Astrocyte (in vitro differentiated cells and primary cell): Measurements from ENCODE around the gene TKTL1.

Experiments used
- EZH2 ChIP-seq: IDR thresholded peaks from 2 replicates; pipeline ENCODE4 v1.6.1; 2012; ENCODE audit warnings: mild to moderate bottlenecking, low read length, inconsistent platforms; ENCODE audit not compliant: insufficient read depth
- TF ChIP-seq, protein P1 (sequence below): IDR thresholded peaks from 2 replicates; pipeline ENCODE4 v1.5.1; 2011; ENCODE audit warnings: low read depth, mild to moderate bottlenecking, inconsistent platforms, low read length, moderate library complexity; ENCODE audit not compliant: insufficient read depth

DNA sequence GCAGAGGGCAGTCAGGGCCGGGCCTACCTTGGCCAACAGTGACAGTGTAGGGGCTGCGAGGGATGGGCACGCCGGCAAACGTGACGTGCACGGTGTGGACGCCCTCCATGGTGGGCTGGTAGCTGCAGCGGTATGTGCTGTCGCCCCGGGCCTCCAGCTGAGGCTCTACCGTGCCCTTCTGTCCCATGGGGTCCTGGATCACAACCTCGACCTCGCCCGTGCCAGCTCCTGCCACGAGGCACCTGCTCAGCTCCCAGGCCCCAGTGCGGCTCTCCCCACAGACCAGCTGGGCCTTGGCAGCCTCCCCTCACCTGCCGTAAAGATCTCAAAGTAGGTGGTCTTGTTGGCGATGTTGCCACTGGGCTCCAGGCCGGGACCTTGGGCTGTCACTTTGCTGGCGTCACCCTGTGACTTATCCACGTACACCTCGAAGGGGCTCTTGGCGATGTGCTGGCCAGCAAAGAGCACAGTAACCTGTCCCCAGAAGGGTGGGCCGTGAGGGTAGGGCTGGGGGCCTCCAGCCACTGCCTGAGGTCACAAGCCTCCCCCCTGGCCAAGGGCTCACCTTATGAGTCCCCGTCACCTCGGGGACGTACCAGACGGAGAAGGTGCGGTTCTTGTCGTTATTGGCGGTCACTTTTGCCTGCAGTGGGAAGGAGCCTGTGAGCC, 70.5 kb downstream of the TKTL1 start:
- TF ChIP-seq, protein P1, sequence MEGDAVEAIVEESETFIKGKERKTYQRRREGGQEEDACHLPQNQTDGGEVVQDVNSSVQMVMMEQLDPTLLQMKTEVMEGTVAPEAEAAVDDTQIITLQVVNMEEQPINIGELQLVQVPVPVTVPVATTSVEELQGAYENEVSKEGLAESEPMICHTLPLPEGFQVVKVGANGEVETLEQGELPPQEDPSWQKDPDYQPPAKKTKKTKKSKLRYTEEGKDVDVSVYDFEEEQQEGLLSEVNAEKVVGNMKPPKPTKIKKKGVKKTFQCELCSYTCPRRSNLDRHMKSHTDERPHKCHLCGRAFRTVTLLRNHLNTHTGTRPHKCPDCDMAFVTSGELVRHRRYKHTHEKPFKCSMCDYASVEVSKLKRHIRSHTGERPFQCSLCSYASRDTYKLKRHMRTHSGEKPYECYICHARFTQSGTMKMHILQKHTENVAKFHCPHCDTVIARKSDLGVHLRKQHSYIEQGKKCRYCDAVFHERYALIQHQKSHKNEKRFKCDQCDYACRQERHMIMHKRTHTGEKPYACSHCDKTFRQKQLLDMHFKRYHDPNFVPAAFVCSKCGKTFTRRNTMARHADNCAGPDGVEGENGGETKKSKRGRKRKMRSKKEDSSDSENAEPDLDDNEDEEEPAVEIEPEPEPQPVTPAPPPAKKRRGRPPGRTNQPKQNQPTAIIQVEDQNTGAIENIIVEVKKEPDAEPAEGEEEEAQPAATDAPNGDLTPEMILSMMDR, result no peak
- TF ChIP-seq EZH2, result no peak
